ENCODE measurements around the gene POTEG. TPM values are rescaled to one million over a fixed set of nuclear protein-coding genes. Genes with fewer than 3 reads are reported as not detected.
"Not testable (repeated sequence)": the region's sequence is repeated elsewhere in the genome, so short reads cannot be mapped to it uniquely, and the experiment has no call there.

The POTEG gene
- polyA plus RNA-seq (2011; rRNA removed) (not detected in 2 replicates), polyA minus RNA-seq (2011; rRNA and poly(A)+ RNA removed) (not detected in 2 replicates)

- H3K27me3 ChIP-seq (ENCODE audit: control insufficient read depth, insufficient read depth, low read length); DNase-seq (ENCODE audit: low read depth); CTCF ChIA-PET; POLR2A ChIA-PET; H3K4me3 ChIP-seq (ENCODE audit: low read depth, low read length); H3K36me3 ChIP-seq (ENCODE audit: control insufficient read depth, insufficient read depth, low read length): not testable (repeated sequence)
These were observed at the start of gene POTEG for GRCh38 chr14:19434241-19434640. POTEG (minus strand) TSS chr14:19434341; CDS start chr14:19434289, 52 bp downstream.

GRCh38 chr14:19482093-19482492, 48.0 kb upstream of the POTEG start:
- DNase-seq (ENCODE audit: low read depth); POLR2A ChIA-PET; H3K27me3 ChIP-seq (ENCODE audit: control insufficient read depth, insufficient read depth, low read length); H3K36me3 ChIP-seq (ENCODE audit: control insufficient read depth, insufficient read depth, low read length); H3K4me3 ChIP-seq (ENCODE audit: low read depth, low read length); CTCF ChIA-PET: not testable (repeated sequence)

- H3K27me3 ChIP-seq (ENCODE audit: control insufficient read depth, insufficient read depth, low read length); CTCF ChIA-PET; POLR2A ChIA-PET; H3K36me3 ChIP-seq (ENCODE audit: control insufficient read depth, insufficient read depth, low read length); H3K4me3 ChIP-seq (ENCODE audit: low read depth, low read length); DNase-seq (ENCODE audit: low read depth): not testable (repeated sequence)
These were observed 47.3 kb upstream of the POTEG start for GRCh38 chr14:19481421-19481820.

- POLR2A ChIA-PET; H3K36me3 ChIP-seq (ENCODE audit: control insufficient read depth, insufficient read depth, low read length); H3K4me3 ChIP-seq (ENCODE audit: low read depth, low read length); DNase-seq (ENCODE audit: low read depth); CTCF ChIA-PET; H3K27me3 ChIP-seq (ENCODE audit: control insufficient read depth, insufficient read depth, low read length): not testable (repeated sequence)
These were observed 46.4 kb upstream of the POTEG start for GRCh38 chr14:19480491-19480890.

GRCh38 chr14:19445761-19446160, 11.6 kb upstream of the POTEG start:
- DNase-seq (ENCODE audit: low read depth); CTCF ChIA-PET; H3K4me3 ChIP-seq (ENCODE audit: low read depth, low read length); POLR2A ChIA-PET; H3K36me3 ChIP-seq (ENCODE audit: control insufficient read depth, insufficient read depth, low read length); H3K27me3 ChIP-seq (ENCODE audit: control insufficient read depth, insufficient read depth, low read length): not testable (repeated sequence)

GRCh38 chr14:19439826-19440225, 5.7 kb upstream of the POTEG start:
- H3K4me3 ChIP-seq (ENCODE audit: low read depth, low read length); CTCF ChIA-PET; H3K36me3 ChIP-seq (ENCODE audit: control insufficient read depth, insufficient read depth, low read length); DNase-seq (ENCODE audit: low read depth); POLR2A ChIA-PET; H3K27me3 ChIP-seq (ENCODE audit: control insufficient read depth, insufficient read depth, low read length): not testable (repeated sequence)

- H3K27me3 ChIP-seq (ENCODE audit: control insufficient read depth, insufficient read depth, low read length); H3K4me3 ChIP-seq (ENCODE audit: low read depth, low read length); DNase-seq (ENCODE audit: low read depth); H3K36me3 ChIP-seq (ENCODE audit: control insufficient read depth, insufficient read depth, low read length); POLR2A ChIA-PET; CTCF ChIA-PET: not testable (repeated sequence)
These were observed 5.1 kb upstream of the POTEG start for GRCh38 chr14:19439219-19439618.

GRCh38 chr14:19437126-19437443, 2.9 kb upstream of the POTEG start:
- H3K27me3 ChIP-seq (ENCODE audit: control insufficient read depth, insufficient read depth, low read length); H3K4me3 ChIP-seq (ENCODE audit: low read depth, low read length); POLR2A ChIA-PET; H3K36me3 ChIP-seq (ENCODE audit: control insufficient read depth, insufficient read depth, low read length); DNase-seq (ENCODE audit: low read depth); CTCF ChIA-PET: not testable (repeated sequence)

GRCh38 chr14:19436311-19437125, 2.4 kb upstream of the POTEG start:
- H3K27me3 ChIP-seq (ENCODE audit: control insufficient read depth, insufficient read depth, low read length); H3K4me3 ChIP-seq (ENCODE audit: low read depth, low read length); POLR2A ChIA-PET; DNase-seq (ENCODE audit: low read depth); CTCF ChIA-PET; H3K36me3 ChIP-seq (ENCODE audit: control insufficient read depth, insufficient read depth, low read length): not testable (repeated sequence)

- CTCF ChIA-PET; H3K36me3 ChIP-seq (ENCODE audit: control insufficient read depth, insufficient read depth, low read length); POLR2A ChIA-PET: not testable (repeated sequence)
These were observed 1.7 kb upstream of the POTEG start for GRCh38 chr14:19435852-19436251.

GRCh38 chr14:19434891-19435290, 750 bp upstream of the POTEG start:
- H3K36me3 ChIP-seq (ENCODE audit: control insufficient read depth, insufficient read depth, low read length); H3K27me3 ChIP-seq (ENCODE audit: control insufficient read depth, insufficient read depth, low read length); DNase-seq (ENCODE audit: low read depth); H3K4me3 ChIP-seq (ENCODE audit: low read depth, low read length); CTCF ChIA-PET; POLR2A ChIA-PET: not testable (repeated sequence)

More at GRCh38 chr14:19435852-19436251, 1.7 kb upstream of the POTEG start:
- H3K27me3 ChIP-seq (ENCODE audit: control insufficient read depth, insufficient read depth, low read length); DNase-seq (ENCODE audit: low read depth); H3K4me3 ChIP-seq (ENCODE audit: low read depth, low read length): not testable (repeated sequence)

GRCh38 chr14:19433765-19434164, 376 bp downstream of the POTEG start:
- H3K36me3 ChIP-seq (ENCODE audit: control insufficient read depth, insufficient read depth, low read length); CTCF ChIA-PET; POLR2A ChIA-PET; H3K4me3 ChIP-seq (ENCODE audit: low read depth, low read length); H3K27me3 ChIP-seq (ENCODE audit: control insufficient read depth, insufficient read depth, low read length); DNase-seq (ENCODE audit: low read depth): not testable (repeated sequence)

- DNase-seq (ENCODE audit: low read depth); H3K4me3 ChIP-seq (ENCODE audit: low read depth, low read length); H3K27me3 ChIP-seq (ENCODE audit: control insufficient read depth, insufficient read depth, low read length); CTCF ChIA-PET; H3K36me3 ChIP-seq (ENCODE audit: control insufficient read depth, insufficient read depth, low read length); POLR2A ChIA-PET: not testable (repeated sequence)
These were observed 25.6 kb downstream of the POTEG start for GRCh38 chr14:19408519-19408918.

GRCh38 chr14:19402097-19402496, 32.0 kb downstream of the POTEG start:
- H3K4me3 ChIP-seq (ENCODE audit: low read depth, low read length); H3K27me3 ChIP-seq (ENCODE audit: control insufficient read depth, insufficient read depth, low read length); DNase-seq (ENCODE audit: low read depth); H3K36me3 ChIP-seq (ENCODE audit: control insufficient read depth, insufficient read depth, low read length); POLR2A ChIA-PET; CTCF ChIA-PET: not testable (repeated sequence)

Measured in BJ (cell line).